ENCODE results near the gene GLYAT.

GLYAT gene

DNA sequence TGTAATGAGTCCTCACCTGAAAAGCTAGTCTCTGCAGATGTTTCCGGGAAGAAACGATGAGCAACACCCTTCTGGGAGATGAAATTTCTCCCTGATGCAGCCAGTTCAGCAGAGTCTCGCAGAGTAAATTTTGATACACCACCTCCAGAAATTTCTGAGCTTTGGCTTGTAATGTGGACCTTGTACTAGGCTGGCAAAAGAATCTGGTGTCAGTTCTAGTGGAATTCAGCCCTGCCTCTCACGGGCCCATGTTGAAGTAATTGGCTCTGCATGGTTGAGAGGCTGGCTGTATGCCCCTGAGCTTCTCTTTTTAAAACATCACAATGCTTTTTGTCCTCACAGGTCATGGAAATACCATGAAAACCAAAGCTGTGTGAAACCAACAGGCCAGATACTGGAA, at the start of gene GLYAT:
Gene GLYAT (minus strand): TSS at position 125 of the 400 bp plus-strand sequence. CDS start 7,447 bp downstream, outside the sequence.
- no peak for DNase-seq

DNA sequence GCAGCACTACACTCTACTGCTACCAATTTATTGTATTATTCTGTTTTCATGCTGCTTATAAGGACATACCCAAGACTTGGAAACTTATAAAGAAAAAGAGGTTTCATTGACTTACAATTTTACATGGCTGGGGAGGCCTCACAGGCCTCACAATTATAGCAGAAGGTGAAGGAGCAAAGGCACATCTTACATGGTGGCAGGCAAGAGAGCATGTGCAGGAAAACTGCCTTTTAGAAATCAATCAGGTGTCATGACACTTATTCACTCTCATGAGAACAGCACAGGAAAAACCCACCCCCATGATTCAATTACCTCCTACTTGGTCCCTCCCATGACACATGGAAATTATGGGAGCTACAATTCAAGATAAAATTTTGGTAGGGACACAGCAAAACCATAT, 49.6 kb upstream of the GLYAT start:
- no peak for DNase-seq

- no peak for DNase-seq
Observed at GRCh38 chr11:58780578-58780977, 48.8 kb upstream of the GLYAT start.

DNA sequence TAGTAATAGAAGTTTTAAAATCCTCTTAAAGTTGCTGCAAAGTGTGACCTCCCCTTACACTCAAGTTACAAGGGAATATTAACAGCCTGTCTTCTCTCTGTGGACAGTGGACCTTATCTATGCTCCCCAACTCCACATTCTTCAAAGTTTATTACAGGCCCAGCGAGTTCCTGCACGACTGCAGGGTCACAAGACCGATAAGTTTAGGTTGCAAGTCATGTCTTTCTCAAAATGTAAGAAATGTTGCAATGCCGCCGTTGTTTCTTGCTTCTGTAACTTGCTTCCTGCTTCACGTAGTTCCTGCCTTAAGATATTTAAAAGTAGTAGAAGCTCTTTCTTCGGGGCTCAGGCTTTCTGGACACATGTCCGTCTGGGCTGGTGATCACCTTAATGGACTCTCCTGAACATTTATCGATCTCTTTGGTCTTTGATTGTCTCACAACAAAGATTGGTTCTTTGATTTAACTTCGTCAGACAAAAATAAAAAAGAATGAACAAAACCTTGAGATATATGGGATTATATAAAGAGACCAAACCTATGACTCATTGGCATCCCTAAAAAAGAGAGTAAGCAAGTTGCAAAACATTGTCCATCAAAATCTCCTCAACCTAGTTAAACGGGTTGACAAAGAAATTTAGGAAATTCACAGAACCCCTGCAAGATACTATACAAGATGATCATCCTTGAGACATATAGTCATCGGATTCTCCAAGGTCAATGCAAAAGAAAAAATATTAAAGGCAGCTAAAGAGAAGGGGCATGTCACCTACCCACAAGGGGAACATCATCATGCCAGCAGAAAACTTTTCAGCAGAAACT, 45.4 kb upstream of the GLYAT start:
- DNase-seq, result no peak

DNA sequence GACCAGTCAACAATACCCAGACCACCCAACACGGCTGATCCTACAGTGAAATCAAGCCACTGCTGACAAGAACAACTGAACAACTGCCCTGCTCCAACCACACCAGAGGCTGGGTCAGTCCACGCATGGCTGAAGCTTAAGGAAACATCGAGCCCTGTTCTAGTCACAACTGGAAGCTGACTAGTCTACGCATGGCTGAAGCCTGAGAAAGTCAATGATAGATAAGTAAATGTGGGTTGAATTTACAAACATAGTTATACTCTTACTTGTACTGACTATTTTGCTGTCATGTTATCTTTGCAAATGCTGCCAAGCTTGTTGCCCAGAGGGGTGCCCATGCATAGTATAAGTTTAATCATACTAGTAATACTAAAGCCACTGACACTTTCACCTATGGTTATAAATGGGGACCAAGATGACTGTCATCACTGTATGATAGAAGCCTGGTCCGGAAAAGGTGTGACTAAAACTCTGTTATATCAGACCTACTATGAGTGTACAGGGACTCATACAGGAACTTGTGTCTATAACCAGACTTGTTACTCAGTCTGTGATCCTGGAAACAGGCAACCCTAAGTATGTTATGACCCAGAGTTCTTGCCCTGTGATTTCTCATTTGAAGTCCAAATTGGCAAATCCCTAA, 43.4 kb upstream of the GLYAT start:
- DNase-seq, result no peak

DNA sequence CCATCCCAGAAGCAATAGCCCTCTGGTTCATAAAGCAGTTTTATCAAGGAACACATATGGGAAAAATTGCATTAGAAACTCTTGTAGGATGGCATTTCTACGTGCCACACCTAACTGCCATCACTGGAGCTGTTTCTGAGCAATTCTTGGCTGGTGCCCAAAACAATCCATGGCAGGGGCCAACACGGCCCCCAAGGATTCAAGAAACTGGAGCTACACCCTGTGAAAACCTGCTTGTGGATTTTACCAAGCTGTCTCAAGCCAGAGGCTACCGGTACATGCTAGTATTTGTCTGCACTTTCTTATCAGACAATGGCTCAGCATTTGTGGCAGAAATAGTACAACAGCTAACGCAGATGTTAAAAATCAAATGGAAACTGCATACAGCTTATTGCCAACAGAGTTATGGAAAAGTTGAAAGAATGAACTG, 42.4 kb upstream of the GLYAT start:
- DNase-seq, result no peak

- DNase-seq, result no peak
Observed at GRCh38 chr11:58773337-58773736, 41.6 kb upstream of the GLYAT start.

GRCh38 chr11:58772329-58773285, 40.9 kb upstream of the GLYAT start:
- no peak for DNase-seq

DNA sequence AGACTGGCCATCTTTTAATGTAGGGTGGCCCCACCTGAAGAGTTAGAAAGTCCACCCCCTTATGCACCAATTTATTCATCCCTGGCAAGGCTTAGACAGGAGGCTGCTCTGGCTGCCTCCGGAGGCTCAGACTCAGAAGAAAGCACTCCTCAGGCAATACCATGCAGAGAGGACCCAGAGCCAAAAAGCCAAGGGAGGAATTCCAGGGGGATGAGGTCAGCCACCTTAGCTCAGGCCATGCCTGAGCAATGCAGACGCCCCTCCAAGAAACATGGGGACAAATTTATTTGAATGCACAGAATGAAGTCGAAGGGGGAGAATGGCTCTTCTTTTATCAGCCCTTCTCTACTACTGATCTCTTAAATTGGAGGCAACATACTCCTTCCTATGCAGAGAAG, 39.7 kb upstream of the GLYAT start:
- DNase-seq, result no peak

DNA sequence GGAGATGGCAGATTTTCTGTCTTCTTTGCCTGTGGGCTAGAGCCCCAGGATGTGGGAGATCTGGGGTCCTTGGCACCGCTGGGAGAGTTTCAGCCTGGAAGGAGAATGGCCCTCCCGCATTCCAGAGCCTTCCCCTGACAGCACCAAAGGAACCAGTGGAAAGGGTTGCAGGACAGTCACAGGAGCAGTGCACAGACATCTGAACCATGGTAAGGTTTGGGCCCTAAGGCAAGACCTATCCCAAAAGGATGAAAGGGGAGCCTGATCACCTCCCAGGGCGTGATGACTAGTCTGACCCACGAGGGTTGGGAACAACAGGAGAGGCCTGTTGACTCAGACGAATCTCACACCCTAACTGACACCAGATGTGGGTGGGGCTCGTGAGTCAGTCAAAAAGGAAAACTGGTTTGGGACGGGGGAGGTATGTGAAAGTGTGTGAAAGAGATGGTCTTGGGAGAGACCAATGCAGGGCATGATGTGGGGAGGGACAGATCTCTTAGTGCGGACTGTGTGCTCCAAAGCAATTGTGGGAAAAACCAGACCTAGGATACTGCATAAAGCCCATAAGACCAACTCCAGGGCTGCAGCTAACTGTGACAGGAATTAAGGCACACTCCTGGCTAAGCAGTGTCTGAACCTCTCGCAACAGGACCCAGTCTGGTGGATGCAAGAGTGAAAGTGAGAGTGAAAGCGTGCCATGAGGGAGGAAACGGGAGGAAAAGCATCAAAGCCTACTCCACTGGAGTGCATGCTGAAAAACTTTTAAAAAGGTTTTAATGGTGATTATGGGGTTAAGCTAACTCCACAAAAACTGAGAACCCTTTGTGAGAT, 39.1 kb upstream of the GLYAT start:
- DNase-seq, result no peak

- DNase-seq, result no peak
Observed at GRCh38 chr11:58770166-58770565, 38.4 kb upstream of the GLYAT start.

DNA sequence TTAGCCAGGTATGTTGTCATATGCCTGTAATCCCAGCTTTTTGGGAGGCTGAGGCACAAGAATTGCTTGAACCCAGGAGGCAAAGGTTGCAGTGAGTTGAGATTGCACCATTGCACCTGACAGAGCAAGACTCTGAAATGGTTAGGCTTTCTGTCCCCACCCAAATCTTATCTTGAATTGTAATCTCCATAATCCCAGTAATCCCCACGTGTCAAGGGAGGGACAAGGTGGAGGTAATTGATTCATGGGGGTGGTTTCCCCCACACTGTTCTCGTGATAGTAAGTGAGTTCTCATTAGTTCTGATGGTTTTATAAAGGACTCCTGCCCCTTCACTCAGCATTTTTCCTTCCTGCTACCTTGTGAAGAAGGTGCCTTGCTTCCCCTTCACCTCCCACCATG, 37.6 kb upstream of the GLYAT start:
- DNase-seq, result no peak

DNA sequence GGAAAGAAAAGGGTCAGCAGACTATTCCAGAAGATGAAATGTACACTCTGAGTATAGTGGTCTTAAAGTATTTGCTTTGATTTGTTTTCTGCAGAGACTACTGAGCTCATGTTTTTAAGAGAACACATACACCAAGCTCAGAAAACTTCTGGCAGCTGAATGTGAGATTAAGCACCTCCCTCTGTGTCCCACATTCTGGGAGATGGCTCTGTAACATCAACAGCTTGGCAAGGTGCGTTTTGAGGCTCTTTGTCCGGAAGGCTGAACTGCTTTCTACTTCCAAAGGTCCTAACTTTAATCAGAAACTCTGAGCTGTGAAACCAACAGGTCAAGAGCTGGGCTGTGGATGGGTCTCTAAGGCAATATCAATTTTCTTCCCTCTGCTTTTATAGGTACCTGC, 36.4 kb upstream of the GLYAT start:
- DNase-seq, result no peak

GRCh38 chr11:58765078-58765477, 33.3 kb upstream of the GLYAT start:
- no peak for DNase-seq

DNA sequence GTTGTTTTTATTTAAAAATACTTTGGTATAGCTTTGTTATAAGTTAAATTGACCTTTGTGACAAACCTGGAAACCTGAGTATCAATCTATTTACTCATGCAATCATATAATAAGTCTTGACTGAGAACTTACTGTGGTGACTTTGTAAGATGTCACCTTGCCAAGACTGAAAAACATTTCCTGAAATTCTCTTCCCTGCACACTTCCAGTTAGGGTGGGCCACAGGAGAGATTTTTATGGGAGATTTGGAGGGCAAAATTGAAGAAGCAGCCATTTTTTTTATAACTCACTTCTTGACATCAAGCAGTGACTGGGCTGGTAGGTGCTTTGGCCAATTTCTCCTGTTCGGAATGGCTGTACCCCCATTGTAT, 31.4 kb upstream of the GLYAT start:
- DNase-seq, result no peak

GRCh38 chr11:58762284-58763119, 30.8 kb upstream of the GLYAT start:
- no peak for DNase-seq

DNA sequence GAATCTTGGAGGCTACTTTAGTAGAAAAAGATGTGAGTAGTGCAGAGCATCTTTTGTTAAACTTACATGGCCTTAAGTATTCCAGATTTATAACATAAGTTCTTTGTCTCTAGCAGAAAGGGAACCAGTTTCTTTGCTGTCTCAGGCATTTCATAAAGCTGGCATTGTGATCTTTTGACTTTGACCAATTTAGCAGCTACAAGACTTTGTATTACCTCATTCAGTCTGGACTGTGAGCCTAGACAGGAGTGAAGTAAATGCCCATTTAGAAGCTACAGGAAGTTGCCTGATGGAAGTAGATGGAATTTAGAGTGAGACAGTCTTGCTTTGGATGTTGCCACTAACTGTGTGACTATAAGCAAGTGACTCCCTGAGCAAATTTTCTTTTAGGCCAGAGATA, 25.7 kb upstream of the GLYAT start:
- DNase-seq, result no peak

DNA sequence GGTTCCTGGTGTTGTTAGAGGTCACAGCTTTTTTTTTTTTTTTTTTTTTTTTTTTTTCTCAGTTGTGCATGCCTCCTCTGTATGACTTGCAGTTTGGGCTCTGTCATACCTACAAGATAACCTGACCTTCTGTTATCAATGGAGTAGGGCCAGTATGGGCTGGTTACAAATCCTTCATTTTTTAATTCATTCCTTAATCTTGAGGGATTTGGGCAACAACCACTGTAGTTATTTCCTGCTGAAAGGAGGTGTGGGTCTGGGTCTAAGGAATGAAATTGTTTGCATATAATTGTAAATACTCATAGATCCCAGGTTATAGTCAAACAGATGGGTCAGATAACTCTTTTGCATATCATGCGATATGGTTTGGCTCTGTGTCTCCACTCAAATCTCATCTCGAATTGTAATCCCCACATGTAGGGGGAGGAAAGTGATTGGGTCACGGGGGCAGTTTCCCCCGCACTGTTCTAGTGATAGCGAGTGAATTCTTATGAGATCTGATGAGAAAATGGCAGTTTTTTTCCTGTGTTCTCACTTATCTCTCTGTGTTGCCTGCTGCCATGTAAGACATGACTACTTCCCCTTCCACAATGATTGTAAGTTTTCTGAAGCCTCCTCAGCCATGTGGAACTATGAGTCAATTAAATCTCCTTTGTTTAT, 14.1 kb upstream of the GLYAT start:
- no peak for DNase-seq

DNA sequence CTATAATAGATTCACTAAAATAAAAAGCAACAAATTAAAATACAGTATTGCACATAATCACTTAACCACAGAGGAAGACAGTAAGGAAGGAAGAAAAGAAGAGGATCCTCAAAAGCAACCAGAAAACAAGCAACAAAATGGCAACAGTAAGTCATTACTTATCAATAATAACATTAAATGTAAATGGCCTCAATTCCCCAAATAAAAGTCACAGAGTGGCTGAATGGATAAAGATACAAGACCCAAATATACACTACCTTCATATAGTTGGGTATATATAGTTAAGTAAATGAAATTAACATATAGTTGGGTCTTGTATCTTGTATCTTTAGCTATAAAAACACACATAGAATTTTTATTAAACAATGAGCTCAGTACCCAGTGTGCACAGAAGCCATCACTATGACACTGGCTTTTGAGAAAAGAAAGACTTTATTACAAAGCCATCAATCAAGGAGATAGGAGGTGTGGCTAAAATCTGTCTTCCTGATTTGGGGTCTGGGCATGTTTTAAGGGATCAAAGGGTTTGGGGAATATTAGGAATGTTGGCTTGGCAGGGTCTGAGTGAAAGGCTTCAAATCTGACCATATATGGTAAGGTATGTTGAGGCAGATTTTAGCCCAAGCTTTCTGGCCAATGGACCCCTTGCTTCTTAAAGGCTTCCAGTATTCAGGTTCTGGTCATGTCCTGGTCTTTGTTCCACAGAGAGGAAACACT, 13.4 kb upstream of the GLYAT start:
- no peak for DNase-seq
